Mesothelial cell of epicardium (in vitro differentiated cells): Measurements from ENCODE around the gene AFF1. TPM values are rescaled to one million over a fixed set of nuclear protein-coding genes. Genes with fewer than 3 reads are reported as not detected.

Experiments used
- DNase-seq, 2 experiments: peaks; one replicate each; pipeline ENCODE4 v3.0.0; 2021; ENCODE audit warnings: low spot score in 2 of 2; ENCODE audit not compliant: unreplicated experiment in 2 of 2
- H3K27ac Mint-ChIP-seq: 2 replicates; pipeline ENCODE4 v1.8.0; 2021; ENCODE audit warnings: mixed read lengths
- H3K27me3 Mint-ChIP-seq: 2 replicates; pipeline ENCODE4 v1.8.0; 2021; ENCODE audit warnings: low read depth, mixed read lengths
- H3K36me3 Mint-ChIP-seq: 2 replicates; pipeline ENCODE4 v1.8.0; 2021; ENCODE audit warnings: mixed read lengths
- H3K4me1 Mint-ChIP-seq: 2 replicates; pipeline ENCODE4 v1.8.0; 2021; ENCODE audit warnings: mixed read lengths
- H3K4me3 Mint-ChIP-seq: 2 replicates; pipeline ENCODE4 v1.8.0; 2021; ENCODE audit warnings: mild to moderate bottlenecking, moderate library complexity, mixed read lengths
- H3K9me3 Mint-ChIP-seq: 2 replicates; pipeline ENCODE4 v1.8.0; 2021; ENCODE audit warnings: mixed read lengths
- total RNA-seq: library from RNA; stranded (reverse); gene quantifications from 3 replicates; pipeline ENCODE4 v1.2.1, GENCODE V29; 2021
- TF ChIP-seq, protein P1 (sequence below): fragments of 200-600 bp; sonication (generic); IDR thresholded peaks from one replicate; pipeline ENCODE4 v1.5.0; 2021; ENCODE audit warnings: antibody characterized with exemption; ENCODE audit not compliant: unreplicated experiment

AFF1 gene
- total RNA-seq, 1 donor from 2014 or later = 18.2 TPM

DNA sequence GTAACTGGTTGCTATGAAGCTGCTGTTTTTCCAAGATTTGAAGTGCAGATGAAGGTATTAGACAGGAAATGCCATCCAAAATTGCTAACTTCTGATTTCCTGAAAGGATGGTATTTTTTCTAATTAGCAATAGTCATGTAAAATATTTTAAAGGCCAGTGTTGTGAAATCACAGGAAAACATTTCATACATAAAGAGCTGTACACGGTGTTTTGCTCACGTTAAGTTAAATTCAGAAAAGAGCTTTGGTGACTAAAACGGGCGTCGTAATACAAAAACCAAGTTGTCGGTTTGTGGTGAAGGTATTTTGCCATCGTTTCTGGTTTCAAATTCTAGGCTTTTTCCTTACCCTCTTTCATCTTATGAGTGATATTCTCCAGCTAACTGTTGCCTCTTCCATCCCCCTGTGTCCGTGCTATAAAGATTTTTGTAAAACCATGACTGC lies 39.8 kb downstream of the AFF1 start:
- H3K27ac Mint-ChIP-seq = no peak overlapping the region
- H3K27me3 Mint-ChIP-seq = no peaks in the 10 kb centered on the region
- peaks cover 15% of the 10 kb centered on the region for H3K4me1 Mint-ChIP-seq
- TF ChIP-seq, protein P1, sequence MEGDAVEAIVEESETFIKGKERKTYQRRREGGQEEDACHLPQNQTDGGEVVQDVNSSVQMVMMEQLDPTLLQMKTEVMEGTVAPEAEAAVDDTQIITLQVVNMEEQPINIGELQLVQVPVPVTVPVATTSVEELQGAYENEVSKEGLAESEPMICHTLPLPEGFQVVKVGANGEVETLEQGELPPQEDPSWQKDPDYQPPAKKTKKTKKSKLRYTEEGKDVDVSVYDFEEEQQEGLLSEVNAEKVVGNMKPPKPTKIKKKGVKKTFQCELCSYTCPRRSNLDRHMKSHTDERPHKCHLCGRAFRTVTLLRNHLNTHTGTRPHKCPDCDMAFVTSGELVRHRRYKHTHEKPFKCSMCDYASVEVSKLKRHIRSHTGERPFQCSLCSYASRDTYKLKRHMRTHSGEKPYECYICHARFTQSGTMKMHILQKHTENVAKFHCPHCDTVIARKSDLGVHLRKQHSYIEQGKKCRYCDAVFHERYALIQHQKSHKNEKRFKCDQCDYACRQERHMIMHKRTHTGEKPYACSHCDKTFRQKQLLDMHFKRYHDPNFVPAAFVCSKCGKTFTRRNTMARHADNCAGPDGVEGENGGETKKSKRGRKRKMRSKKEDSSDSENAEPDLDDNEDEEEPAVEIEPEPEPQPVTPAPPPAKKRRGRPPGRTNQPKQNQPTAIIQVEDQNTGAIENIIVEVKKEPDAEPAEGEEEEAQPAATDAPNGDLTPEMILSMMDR = no peak
- H3K4me3 Mint-ChIP-seq = no peak overlapping the region
- no peak for DNase-seq
- no peaks in the 10 kb centered on the region for H3K36me3 Mint-ChIP-seq
- no peaks in the 10 kb centered on the region for H3K9me3 Mint-ChIP-seq

DNA sequence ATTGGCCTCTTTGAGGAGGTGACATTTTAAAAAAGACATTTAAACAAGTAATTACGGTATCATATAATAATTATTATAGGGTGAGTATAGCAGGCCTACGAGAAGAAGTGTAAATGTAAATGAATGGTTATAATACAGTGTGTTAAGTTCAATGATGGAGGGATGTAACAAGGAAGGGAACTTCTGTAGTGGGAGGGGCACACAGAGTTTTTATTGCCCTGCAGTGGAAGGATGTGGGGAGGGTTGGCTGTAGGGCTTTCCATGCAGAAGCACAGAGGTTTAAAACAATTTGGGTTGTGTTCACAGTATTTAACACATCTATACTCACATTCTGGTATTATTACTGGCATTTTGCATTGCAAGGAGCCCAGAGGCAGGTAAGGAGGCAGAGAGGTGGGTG lies 41.1 kb downstream of the AFF1 start:
- Mint-ChIP-seq H3K27ac (no peak overlapping the region), H3K9me3 (no peaks in the 10 kb centered on the region), H3K4me3 (no peak overlapping the region), H3K4me1 (peaks cover 9% of the 10 kb centered on the region), H3K27me3 (no peaks in the 10 kb centered on the region), H3K36me3 (no peaks in the 10 kb centered on the region)
- no peak for DNase-seq
- TF ChIP-seq, protein P1 = no peak

DNA sequence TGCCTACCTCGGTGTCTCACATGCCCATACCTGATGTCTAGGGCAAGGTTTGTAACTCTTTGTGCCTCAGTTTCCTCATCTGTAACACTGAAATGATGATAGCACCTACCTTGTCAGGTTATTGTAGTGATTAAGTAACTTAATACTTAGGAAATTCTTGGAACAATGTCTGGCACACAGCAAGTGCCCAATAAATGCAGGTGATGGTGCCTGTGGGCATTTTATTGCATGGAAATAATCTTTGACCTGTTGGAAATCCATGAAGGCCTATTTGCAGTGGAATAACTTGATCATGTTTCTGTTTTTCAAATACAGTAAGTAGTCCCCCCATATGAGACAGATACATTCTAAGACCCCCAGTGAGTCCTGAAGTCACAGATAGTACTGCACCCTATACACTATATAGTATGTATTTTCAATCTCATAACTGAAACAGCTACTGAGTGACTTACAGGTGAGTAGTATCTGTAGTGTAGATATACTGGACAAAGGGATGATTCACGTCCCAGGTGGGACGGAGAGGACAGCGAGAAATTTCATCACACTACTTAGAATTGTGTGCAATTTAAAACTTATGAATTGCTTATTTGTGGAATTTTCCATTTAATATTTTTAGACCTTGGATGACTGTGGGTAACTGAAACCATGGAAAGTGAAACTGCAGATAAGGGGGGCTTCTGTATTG lies 42.1 kb downstream of the AFF1 start:
- peaks cover 3% of the 10 kb centered on the region for H3K36me3 Mint-ChIP-seq
- H3K27ac Mint-ChIP-seq = no peak overlapping the region
- peaks cover 3% of the 10 kb centered on the region for H3K9me3 Mint-ChIP-seq
- DNase-seq = no peak
- TF ChIP-seq, protein P1 = no peak
- H3K27me3 Mint-ChIP-seq = no peaks in the 10 kb centered on the region
- peaks cover 8% of the 10 kb centered on the region for H3K4me1 Mint-ChIP-seq
- no peak overlapping the region for H3K4me3 Mint-ChIP-seq

DNA sequence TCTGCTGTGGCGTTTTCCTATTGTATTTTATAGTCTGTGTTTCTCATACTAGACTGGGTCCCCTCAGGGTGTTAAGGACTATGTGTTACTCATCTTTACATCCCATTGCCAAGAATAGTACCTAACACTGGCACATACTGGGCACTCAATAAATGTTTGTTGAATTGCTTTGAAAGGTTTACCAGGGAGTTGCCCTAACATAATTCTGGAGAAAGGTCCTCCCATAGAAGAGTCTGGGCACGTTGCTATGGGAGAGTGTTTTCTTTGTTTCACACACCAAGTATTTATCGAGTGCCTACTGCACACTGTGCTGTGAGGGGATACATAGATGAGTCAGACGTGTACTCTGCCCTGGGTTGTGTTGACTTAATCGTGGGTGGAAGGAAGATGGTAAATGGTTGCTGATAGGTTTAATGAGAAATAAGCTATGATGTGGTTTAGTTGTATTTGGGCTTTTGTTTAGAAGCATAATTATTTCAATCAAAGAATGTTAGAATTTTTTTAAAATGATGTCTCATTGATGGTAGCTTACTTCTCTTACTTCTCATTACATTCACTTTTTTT lies 42.9 kb downstream of the AFF1 start:
- TF ChIP-seq, protein P1 = no peak
- Mint-ChIP-seq H3K4me1 (peaks cover 8% of the 10 kb centered on the region), H3K36me3 (peaks cover 5% of the 10 kb centered on the region), H3K9me3 (peaks cover 5% of the 10 kb centered on the region), H3K4me3 (no peak overlapping the region), H3K27ac (no peak overlapping the region), H3K27me3 (no peaks in the 10 kb centered on the region)
- no peak for DNase-seq

DNA sequence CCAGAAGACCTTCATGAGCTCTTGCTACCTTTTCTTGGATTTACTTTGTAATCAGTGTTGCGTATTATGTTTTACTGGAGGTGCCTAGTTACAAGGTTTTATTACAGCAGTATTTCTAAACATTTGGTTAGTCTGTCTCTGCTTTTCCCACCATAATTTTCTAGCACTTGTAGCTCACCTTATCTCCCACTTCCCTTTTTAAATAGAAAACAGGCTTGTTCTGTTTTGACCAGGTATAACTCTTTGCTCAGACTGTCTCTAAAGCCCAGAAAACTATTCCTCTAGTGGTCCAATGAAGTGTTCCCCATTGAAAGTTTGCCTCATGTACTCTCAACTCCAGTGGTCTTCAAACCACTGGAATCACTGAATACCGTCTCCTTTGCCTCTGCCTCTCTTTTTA lies 43.9 kb downstream of the AFF1 start:
- H3K27ac Mint-ChIP-seq = no peak overlapping the region
- no peak for DNase-seq
- peaks cover 3% of the 10 kb centered on the region for H3K4me1 Mint-ChIP-seq
- peaks cover 5% of the 10 kb centered on the region for H3K36me3 Mint-ChIP-seq
- H3K4me3 Mint-ChIP-seq = no peak overlapping the region
- TF ChIP-seq, protein P1 = no peak
- H3K27me3 Mint-ChIP-seq = no peaks in the 10 kb centered on the region
- peaks cover 5% of the 10 kb centered on the region for H3K9me3 Mint-ChIP-seq
